CD4-positive, alpha-beta T cell treated with Interleukin-1 beta for 1 hour (primary cell): Measurements from ENCODE around the gene EFCAB11.

Source experiments
- DNase-seq, 2 donors: peaks; one replicate each; pipeline ENCODE4 v3.0.0-alpha.2; 2020 to 2022

Gene EFCAB11

DNA sequence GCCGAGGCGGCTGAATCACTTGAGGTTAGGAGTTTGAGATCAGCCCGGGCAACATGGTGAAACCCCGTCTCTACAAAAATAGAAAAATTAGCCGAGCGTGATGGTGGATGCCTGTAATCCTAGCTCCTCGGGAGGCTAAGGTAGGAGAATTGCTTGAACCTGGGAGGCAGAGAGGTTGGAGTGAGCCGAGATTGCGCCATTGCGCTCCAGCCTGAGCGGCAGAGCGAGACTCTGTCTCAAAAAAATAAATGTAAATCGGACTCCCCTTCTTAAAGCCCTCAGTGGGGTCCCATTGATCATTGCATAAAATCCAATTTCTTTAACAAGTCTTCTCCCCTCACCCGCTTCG lies 2.1 kb upstream of the EFCAB11 start:
- DNase-seq = no peak

DNA sequence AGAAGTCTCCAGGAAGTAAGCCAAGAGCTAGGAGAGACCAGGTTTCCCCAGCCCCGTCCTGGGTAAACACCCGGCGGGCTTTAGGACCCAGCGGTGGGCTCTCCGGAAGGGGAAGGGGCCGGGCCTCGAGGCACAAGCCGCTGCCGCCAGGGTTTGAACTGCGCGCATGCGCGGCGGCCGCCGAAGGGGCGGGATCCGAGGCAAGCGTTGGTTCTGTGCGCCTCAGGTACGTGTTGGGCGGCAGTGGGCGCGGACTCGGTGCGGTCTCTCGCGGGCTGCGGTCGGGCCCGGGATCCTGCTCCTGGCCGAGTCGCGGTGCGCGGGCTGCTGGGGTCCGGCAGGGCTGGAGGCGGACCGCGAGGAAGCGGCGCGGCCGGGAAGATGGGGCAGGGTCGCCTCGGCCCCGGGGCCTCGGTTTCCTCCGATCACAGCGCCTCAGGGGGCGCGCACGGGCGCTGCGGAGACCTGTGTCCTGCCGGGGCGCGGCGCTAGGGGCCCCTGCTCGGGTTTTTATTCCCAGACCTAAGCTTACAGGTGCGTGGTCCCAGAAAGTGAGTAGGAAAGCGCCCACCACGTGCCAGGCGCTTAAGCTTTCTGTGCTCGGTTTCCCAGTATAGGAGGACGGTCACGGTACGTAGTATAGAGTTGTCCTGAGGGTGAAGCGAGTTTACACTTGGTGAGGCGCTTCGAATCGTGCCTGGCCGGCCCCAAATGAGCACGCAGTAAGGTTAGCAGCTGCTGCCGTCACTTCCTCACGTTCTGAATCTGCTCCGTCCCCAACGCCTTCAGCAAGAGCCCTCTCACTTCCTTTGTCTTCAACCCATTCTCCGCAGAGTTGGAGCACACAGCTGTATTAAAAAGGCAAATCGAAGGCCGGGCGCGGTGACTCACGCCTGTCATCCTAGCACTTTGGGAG lies 1.5 kb upstream of the EFCAB11 start, which contains the start of gene TDP1:
Gene TDP1 (plus strand): TSS at position 183 of the 916 bp plus-strand sequence. CDS start 7,188 bp downstream, outside the sequence.
- DNase-seq = peak; percentile 97

DNA sequence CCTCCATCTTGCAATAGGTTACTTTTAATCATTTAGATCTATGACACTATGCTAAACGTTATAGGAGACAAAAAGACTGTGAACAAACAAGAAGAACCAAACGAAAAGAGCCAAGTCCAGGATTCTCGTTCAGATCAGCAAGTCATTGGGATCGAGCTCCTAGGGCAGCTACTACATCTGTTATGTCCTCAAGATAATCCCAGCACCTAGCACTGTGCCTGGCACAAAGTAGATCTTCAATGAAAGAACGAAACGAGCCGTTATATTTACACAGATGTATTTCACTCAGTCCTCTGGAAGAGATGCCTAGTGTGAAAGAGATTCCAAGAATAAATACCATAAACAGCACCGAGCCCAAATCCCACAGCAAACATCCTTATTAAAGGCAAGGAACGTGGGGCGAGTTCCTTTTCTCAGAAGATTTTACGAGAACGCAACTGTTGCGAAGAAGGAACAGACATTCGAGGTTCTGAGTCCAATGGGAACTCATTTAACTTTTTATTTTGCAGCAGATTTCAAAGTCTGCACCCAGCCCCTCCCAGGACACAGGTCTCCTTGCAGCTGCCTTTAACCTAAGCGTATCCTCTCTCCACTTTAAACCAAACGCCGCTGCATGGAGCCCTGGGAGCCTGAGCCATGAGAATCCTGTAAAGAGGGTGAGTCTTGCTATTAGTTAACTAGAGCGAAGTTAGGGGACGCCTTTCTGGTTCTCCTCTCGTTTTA lies 653 bp upstream of the EFCAB11 start:
- no peak for DNase-seq

DNA sequence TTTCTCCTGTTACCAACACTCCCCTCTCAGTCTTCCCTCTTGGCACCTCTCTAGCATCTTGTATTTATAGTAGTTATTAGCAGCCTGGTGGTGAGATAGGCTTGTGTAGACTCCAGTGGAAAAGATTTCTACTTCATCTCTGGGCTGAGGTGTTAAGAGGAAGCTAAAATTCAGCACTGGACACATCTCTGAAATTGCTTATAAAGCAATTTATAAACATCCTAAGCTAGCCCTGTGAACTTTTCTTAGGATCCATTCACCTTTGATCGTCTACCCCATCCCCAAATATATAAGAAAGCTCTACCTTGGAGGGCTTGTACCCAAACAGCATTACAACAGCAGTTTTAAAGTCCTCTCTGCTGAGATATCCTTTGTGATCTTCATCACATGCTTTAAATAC lies 928 bp downstream of the EFCAB11 start:
- no peak for DNase-seq

DNA sequence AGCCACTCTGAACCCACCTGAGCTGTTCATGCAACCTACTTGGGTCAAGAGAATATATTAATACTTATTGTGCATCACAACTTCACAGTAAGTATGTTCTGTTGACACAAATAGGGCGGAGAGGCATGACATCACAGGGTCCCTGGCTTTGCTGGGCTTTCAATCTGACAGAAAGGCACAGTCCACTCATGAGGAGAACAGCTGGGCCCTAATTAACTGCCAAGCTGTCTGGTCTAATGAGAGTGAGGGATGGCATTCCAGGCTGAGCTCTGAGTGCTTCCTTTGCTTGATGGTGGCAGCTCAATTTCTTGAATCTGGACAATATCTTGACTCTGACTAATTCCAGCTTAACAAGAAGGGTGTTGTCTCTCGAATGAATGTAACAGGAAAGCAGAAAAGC lies 2.0 kb downstream of the EFCAB11 start:
- DNase-seq = no peak

DNA sequence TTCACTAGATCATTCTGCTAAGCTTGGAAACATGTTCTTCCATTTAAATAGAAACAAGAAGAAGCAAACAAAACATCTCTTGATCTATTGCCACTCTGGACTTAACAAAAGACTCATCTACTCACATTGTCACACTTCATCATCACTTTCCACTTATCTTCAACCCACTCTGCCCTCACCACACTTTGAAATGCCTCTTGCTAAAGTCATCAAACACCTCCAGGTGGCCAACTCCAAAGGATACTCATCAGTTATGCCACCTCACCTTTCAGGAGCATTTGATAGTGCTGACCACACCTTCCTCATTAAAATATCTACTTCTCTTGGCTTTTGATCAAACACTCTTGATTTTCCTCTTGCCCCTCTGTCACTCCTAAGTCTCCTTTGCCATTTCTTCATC lies 7.2 kb downstream of the EFCAB11 start:
- DNase-seq = no peak

DNA sequence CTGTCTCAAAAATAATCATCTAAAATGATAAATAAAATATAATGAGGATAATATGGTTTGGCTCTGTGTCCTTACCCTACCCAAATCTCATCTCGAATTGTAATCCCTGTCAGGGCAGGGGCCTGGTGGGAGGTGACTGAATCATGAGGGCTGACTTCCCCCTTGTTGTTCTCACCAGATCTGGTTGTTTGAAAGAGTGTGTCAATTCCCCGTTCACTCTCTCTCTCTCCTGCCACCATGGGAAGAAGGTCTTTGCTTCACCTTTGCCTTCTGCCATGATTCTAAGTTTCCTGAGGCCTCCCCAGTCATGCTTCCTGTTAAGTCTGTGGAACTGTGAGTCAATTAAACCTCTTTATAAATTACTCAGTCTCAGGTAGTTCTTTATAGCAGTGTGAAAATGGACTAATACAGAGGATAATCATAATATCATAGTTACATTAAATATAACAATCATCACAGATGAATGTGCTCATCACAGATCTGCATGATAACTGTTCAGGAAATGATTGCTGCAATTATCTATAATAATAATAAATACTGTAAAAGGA lies 12.6 kb downstream of the EFCAB11 start:
- DNase-seq = no peak

DNA sequence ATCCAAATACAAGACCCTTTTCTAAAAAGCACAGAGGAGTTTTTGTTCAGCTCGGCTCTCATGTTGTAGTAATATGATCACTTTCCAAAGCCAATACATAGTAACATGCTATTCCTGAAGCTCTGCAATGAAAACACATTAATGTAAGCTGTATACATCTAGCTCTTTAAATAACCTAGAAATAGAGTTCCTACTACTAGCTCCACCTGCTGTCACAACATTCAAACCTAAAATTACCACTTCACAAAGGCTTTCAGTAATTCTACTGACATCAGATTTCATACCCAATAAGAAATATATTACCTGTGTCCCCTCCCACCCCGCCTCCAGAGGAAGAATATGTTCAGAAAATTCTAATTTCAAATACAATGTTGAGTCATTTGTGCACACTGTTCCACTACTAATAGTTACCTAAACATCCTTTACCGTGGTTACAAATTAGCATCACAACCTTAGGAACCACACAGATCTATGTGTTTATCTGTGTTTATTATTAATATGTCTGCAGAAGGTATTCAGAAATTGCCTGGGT lies 17.8 kb downstream of the EFCAB11 start:
- no peak for DNase-seq

DNA sequence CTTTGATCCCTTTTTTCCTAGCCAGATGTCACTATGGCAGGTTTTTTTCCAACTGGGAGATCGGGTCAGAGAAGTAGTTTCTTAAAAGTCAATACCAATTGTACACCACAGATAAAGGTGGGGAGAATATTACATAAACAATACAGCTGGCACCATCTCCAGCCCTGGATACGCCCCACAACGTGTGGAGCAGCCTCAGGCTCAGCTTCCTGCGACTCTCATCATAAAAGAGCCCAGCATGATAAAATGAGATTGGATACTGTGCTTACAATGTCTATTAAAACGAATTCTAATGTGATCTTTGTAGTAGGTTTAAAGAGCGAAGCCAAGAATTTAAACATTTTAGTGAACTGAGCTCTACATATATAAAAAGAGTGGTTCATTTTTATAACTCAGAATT lies 21.5 kb downstream of the EFCAB11 start:
- DNase-seq = no peak

DNA sequence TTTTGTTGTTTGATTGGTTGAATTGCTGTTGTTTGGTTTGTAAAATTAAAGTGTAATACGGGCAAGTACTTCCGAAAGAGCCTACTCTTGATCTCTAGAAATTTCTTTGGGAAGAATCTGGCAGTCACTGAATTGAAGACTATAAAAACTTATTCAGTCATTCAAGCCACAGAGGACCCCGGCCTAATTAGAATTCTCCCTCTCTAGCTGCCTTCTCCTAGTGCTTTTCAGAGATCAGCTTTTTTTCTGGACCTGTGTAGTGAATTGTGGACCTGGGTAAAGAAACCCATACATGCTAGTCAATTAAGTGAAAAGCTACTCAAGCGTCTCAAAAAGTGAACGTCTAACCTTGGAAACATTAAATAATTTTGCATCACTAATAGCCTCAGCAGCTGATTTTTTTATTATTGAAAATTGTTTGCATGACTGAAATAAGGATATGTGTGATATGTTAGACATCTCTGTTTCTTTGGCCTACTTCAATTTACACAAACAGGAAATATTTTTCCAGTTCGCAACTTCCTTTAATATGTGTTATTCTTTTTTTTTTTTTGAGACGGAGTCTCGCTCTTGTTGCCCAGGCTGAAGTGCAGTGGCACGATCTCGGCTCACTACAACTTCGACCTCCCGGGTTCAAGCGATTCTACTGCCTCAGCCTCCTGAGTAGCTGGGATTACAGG lies 27.2 kb downstream of the EFCAB11 start:
- no peak for DNase-seq

DNA sequence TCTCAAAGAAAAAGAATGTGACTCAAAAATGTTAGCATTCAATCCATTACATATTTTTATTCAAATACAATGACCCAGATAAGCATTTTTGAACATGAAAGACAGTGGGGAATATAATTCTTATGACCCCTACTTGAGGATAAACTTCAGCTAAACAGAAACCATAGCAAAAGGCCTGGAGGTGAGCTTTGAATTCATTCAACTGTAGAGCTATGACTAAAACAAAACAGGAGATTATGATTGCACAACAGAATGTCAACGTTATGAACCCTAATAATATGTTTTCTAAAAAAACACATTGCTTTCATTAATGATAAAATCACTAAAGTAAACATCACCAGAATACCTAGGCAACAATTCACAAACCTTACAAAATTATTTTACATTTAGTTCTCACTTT lies 27.8 kb downstream of the EFCAB11 start:
- no peak for DNase-seq

DNA sequence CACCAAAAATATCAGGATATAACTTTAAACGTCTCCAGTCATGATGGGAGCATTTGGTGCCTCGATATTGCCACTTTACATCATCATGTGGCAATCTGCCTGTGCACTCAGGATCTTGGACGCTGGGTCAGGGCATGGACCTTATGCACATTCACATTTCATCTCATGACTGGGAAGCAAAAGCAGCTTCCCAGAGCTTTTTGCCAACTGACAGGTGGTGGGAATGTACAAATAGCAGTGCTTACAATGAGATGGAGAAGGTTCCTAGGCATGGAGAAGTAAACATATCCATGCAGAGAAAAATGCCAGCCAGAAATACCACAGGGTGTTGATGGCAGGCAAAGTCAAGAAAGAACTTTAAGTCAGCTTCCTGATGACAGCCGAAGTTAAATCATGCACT lies 30.3 kb downstream of the EFCAB11 start:
- no peak for DNase-seq

DNA sequence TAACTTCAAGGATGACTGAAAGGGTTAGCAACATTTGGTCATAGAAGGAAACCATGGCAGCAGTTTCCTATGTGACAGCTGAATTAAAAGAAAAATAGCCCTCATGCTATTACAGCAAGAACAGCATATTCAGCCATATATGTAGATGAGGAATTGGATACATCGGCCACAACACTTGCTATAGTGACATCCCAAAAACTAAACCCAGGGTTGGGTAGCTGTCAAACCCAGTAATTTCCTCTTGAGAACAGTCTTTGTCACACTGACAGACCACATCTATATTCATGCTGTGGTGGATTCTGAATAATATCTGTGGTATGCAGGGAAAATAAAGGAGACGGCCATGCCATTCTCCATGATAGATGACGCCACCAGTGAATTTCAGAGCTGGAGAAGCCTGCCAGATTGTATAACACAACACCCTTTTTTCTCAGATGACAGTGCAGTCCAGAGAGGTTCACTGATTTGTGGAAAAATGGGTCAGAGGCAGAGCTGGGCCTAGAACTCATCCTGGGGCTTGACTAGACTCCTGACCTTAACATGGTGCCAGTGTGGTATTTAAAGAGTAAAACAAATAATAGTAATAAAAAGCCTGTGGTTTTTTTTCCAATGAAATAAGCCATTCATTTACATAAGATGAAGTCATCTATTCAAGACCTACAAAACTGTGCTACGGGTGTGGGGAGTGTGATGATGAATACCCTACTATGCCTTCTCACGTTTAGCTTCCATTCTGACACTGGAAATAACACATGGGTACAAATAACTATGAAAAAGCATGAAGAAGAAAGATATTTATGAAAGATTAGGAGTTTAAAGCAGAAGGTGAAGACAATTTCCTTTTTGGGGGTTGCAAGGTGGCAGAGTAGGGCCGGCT lies 32.3 kb downstream of the EFCAB11 start:
- DNase-seq = no peak

DNA sequence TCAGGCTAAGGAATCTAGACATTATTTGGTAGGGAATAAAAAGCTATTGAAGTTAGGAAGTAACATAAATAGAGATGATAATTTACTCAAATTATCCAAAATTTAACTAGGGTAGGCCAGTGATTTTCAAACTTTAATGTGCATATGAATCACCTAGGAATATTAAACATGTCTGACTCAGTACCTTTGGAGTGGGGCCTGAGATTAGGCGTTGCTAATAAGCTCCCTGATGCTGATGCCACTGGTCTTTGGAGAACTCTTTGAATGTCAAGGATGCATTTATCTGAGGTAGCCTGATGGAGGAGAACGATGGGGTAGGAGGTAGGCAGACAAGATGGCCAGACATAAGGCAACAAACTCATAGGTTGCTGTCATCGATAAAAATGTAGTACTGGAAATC lies 33.2 kb downstream of the EFCAB11 start:
- DNase-seq = no peak

DNA sequence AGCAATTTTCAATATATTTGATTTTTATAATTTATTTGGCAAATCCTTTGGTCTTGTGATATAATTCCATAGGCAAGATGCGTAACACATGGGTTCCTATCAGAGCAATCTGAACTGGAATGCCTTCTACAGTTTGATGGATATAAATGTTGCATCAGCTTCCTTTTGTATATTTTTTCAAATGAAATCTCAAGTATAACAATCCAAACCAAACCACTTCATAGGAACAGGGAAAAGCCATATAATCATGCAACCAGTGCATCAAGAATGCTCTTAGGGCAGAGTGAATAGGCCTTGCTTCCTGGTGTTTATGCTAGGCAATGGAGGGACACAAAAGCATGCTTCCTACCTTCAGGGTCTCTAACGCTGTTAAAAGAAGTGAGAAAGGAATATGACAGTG lies 34.5 kb downstream of the EFCAB11 start:
- DNase-seq = no peak

DNA sequence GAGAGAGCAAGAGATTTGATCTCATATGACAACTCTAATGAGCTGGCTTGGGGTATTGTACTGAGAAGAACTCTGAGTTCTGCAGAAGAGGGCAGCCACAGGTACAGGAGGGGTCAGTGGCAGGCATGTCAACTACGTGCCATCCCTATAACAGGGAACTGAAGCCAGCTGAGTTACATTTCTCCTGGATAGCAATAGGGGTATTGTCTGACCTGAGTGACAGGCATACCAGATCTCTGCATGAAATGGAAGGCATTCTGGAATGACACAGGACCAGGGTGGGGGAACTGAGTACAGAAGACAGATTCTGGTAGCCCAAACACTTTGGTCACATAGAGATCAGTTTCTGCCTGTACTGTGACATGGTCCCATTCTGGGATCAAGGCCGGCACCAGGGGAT lies 35.8 kb downstream of the EFCAB11 start:
- no peak for DNase-seq

DNA sequence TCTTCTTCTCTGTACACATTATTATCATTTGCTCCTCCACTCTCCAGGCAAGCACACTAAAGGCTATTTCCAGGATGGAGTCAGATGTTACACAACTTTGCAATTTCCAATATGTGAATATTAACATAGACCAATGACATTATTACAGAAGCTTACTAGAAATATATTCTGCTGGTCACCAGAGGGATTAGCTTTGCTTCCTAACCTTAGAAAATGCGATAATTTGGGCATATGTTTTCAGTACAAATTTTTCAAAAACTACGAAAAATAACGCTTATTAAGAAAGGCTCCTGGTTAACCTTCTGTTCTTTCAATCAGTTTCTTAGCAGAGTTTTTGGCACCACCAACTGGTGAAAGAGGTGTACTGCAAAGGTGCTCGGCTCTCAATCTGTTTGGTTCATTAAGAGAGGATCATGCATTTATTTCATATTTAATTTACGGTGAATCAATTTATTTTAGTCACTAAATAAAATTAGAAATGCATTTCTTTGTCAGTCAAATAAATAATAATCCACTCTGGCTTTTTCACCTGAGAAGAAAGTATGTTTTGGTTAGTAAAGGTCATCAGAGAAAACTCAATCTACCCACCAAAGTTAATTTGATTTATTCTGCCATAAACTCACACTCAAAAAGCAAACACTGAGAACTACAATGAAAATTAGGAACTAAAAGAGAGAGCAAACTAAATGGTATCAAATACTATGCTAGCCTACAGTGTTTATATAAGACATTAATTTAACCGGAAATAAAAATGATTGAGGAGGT lies 39.2 kb downstream of the EFCAB11 start:
- peak; percentile 50 to 68 for DNase-seq

DNA sequence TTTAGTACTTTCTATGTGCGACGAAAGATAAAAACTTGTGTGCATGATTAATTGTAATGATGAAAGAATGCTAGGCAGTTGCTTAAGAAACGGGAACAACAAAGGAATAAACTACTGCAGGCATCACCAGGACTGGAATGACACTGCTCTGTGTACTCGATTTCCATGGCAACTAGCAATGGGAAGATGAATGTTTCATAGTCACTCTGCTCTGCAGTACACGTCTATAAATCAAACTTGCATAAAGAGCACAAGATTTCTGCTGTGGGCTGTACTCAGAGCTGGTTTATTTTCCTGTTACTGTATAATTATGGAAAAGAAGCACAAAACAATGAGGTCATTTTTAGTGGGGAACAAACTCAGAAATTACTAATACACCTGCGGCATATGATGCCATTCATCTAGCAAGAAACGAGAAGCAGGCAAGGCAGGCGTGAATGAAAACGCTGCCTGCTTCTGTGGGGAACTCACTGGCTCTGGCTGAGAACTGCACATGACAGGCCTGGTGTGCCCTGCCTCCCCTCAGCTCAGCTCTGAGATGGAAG lies 41.8 kb downstream of the EFCAB11 start:
- peak in 1 of 2 donors; percentile 59 for DNase-seq

DNA sequence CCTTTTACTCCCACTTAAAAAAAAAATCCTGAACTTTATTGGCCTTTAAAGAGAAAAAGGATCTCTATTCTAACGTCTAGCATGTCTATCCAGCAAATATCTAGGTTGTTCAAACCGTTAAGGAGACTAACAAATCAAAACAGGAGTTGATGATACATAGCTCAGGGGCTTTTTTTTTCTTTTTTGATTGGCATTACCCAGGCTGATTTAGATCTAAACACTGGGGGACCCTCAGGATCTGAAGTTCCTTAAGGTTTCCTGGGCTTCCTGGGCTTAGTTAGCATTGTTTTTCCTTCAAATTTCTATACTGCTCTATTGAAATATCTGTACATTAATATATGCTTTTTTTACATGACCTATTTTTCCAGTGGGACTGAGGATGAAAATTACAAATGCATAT lies 42.3 kb downstream of the EFCAB11 start:
- DNase-seq = no peak

DNA sequence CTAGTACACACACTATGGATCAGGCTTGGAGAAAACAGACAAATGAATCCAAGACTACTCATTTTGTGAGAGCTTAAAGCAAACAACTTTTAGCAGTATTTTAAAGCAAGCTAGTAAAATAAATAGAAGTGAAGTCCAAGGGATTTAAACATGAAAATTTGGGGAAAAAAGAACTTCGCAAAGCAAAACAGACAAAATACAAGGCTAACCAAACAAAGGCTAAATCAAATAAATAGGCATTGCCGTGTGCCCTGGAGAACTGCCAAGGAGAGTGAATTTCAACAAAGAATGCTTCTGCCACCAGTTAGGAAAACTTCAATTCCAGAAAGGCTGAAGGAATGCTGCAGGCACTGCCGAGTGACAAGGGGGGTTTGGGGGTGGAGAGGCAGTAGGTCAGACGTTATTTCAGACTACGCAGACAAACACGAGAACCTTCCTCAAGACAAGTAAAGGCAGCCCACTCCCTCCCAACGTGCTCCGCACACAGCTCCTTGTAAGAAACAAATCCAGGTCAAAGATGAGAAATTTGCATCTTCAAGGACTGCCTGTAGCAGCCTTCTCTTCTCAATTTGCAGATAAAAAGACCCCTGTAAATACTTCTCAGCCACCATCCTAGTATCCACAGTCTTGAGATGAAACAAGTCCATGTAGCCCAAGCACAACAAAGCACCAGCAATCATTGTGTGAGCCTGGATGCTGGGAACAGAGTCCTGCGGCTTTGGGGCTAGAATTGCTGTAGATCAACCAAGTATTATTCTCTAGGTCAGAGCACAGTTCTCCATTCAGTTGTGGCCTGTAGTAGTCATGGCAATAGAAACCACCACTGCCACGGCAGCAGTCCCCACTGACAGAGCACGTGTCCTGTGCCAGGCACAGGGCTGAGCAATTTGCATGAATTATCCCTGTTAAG lies 43.3 kb downstream of the EFCAB11 start:
- peak in 1 of 2 donors; percentile 22 for DNase-seq
